Limb (tissue), 2 donors: ENCODE measurements around the gene AZU1.
"Not testable (repeated sequence)": the region's sequence is repeated elsewhere in the genome, so short reads cannot be mapped to it uniquely, and the experiment has no call there.

ENCODE experiments used
- DNase-seq, 2 donors: peaks; one replicate each; pipeline ENCODE4 v3.0.0-alpha.2; 2016; ENCODE audit errors: extremely low spot score in 2 of 2

Gene AZU1

DNA sequence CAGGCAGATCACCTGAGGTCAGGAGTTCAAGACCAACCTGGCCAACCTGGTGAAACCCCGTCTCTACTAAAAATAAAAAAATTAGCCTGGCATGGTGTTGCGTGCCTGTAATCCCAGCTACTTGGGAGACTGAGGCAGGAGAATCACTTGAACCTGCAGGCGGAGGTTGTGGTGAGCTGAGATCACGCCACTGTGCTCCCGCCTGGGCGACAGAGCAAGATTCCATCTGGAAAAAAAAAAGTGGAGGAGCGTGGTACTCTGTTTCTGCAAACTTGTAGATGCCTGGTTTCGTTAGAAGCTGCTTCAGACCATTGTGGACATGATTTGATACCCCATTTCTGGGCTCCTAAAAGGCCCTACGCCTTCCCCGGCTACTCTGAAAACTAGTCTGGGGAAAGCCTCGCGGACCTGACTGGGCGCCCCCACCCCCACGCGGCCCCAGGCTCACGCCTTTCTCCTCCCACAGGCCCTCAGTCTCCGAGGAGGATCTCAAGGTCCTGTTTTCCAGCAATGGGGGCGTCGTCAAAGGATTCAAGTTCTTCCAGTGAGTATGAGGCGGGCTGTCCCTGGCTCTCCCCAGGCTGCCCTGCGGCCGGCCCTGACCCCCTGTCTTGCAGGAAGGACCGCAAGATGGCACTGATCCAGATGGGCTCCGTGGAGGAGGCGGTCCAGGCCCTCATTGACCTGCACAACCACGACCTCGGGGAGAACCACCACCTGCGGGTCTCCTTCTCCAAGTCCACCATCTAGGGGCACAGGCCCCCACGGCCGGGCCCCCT lies 17.4 kb upstream of the AZU1 start:
- DNase-seq = peak in 1 of 2 donors; percentile 31

GRCh38 chr19:810883-811489 lies 16.7 kb upstream of the AZU1 start:
- DNase-seq = peak in 1 of 2 donors; percentile 32

DNA sequence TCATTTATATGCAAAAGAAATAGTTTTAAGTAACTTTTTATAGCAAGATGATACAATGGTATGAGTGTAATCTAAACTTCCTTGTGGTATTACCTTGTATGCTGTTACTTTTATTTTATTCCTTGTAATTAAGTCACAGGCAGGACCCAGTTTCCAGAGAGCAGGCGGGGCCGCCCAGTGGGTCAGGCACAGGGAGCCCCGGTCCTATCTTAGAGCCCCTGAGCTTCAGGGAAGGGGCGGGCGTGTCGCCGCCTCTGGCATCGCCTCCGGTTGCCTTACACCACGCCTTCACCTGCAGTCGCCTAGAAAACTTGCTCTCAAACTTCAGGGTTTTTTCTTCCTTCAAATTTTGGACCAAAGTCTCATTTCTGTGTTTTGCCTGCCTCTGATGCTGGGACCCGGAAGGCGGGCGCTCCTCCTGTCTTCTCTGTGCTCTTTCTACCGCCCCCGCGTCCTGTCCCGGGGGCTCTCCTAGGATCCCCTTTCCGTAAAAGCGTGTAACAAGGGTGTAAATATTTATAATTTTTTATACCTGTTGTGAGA lies 16.1 kb upstream of the AZU1 start:
- no peak for DNase-seq

- DNase-seq = peak in 1 of 2 donors; percentile 38
Measured at GRCh38 chr19:812049-812746, 15.4 kb upstream of the AZU1 start.

DNA sequence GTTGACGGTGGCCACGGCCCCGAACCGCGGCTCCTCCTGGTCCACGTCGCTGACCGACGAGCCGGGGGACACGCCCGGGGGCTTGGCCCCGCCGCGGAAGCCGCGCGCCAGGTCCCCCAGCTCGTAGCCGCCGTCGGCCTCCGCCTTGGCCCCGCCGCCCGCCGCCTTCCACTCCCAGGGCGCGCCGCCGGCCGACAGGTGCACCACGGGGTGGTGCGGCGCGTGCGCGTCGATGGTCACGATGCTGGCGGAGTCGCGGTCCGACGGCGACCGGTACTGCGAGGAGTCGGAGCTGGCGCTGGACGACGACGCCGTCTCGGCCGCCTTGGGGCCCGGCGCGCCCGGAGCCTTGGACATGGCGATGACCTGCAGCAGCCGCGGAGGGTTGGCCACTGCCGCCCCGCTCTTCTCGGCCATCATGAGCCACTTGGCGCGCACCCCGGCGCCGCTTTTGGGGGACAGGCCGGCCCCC lies 14.9 kb upstream of the AZU1 start:
- peak in 1 of 2 donors; percentile 30 for DNase-seq

DNA sequence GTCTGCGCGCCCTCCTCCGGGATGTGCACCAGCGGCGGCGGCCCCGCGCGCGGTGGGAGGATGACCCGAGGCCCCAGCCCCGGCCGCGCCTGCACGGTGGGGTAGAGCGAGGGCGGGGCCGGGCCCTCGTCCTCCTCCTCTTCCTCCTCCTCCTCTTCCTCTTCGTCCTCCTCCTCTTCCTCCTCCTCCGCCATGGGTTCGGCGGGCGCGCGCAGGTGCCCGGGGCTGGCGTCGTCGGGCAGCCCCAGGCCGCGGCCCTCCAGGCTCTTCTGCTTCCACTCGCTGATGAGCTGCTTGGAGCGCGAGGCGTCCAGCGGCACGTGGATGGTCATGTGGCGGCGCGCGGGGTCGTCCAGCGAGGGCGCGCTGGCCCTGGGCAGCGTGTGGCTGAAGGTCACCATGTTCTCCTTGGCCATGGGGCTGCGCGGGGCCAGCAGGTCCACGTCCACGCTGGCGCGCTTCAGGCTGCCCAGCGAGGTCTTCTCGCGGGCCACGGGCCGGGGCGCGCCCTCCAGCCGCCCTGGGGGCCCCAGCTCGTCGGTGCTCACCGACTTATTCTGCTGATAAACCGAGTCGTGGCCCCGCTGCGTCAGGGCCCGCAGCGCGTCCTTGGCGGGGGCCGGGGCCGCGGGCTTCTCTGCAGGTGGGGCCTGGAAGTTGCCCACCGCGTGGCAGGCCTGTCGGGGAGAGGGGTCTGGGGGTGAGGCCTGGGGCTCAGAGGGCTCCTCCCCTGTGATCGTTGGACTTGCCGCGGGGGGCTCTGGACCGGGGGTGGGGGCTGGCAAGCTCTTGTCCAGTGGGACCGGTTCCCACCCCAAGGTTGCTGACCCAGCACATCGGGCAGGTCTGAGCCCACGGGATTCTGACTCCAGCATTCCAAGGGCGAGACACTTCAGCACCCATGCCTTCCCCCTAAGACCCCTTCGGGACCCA lies 14.2 kb upstream of the AZU1 start:
- peak in 1 of 2 donors; percentile 31 for DNase-seq

DNA sequence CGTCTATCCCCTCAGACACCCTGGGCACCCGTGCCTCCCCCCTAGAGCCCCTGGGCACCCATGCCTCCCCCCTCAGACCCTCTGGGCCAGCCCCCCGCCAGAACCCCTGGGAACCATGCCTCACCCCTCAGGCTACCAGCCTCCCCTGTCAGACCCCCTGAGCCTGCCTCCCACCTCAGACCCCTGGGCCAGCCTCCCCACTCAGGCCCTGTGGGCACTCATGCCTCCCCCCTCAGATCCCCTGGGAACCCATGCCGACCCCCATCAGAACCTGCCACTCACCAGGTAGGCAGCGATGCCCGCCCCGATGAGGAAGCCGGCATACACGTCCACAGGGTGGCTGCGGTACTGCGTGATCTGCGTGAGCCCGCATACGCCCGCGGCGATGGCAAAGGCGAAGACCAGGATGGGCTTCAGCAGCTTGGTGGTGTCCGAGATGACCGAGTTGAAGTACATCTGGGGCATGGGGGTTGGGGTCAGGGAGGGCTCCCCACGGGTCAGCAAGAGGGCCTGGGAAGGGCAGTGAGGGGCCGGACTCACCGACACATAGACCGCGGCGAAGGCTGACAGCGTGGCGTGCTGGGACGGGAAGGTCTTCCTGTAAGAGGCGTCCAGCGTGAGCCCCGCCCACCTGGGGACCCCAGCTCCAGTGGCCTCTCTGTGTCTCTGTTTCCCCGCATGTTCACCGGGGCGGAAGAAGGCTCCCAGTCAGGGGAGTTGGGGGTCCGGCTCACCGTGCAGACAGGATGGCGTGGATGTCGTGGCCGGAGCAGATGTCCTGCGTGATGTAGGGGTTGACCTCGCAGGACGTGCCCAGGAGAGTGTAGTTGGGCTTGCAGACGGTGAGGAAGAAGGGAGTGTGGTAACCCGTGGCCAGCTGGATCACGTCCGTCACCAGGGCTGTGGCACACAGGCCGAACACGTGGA lies 13.2 kb upstream of the AZU1 start:
- peak in 1 of 2 donors; percentile 34 for DNase-seq

GRCh38 chr19:815079-815774 lies 12.4 kb upstream of the AZU1 start:
- DNase-seq = peak in 1 of 2 donors; percentile 30

- no peak for DNase-seq
Measured at GRCh38 chr19:815775-816499, 11.7 kb upstream of the AZU1 start.

- no peak for DNase-seq
Measured at GRCh38 chr19:816500-816857, 11.2 kb upstream of the AZU1 start.

DNA sequence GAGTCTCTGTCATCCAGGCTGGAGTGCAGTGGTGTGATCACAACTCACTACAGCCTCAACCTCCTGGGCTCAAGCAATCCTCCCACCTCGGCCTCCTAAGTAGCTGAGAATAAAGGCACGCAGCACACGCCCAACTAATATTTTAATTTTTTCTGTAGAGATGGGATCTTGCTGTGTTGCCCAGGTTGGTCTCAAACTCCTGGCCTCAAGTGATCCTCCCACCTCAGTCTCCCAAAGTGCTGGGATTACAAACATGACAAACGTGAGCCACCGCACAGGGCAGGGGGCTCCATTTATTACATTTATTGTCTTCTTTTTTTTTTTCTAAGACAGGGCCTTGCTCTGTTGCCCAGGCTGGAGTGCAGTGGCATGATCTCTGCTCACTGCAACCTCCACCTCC lies 7.4 kb upstream of the AZU1 start:
- DNase-seq = not testable (repeated sequence)

DNA sequence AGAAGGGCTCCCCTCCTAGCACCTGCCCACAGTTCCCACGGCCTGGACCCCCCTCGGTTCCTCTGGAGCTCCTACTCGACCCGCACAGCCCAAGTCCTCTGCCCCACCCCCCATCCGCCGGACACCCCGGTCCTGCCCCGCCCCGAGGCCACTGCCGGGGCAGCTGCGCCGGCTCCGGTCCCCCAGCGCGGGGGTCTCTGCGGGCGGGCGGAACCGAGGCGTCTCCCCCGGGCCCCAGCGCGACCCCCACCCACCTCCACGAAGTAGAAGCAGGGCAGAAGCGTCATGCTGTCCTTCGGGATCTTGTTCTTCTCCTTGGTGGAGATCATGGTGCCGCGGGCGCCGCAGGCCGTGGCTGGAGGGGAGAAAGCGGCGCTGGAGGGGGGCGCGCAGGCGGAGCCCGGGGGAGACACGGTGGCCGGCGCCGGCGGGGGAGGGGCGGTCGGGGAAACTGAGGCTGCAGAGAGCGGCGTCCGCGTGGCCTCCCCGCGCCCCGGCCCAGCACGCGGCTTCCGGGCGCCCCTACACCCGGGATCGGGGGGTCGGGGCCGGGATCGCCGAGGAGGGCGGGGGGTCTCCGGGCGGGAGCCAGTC lies 6.3 kb upstream of the AZU1 start:
- peak in 1 of 2 donors; percentile 57 for DNase-seq

GRCh38 chr19:821825-822503 lies 5.7 kb upstream of the AZU1 start, which contains the start of gene PLPPR3:
PLPPR3 (minus strand) TSS chr19:821955; CDS start chr19:821559, 396 bp downstream.
- DNase-seq = peak in 1 of 2 donors; percentile 86

DNA sequence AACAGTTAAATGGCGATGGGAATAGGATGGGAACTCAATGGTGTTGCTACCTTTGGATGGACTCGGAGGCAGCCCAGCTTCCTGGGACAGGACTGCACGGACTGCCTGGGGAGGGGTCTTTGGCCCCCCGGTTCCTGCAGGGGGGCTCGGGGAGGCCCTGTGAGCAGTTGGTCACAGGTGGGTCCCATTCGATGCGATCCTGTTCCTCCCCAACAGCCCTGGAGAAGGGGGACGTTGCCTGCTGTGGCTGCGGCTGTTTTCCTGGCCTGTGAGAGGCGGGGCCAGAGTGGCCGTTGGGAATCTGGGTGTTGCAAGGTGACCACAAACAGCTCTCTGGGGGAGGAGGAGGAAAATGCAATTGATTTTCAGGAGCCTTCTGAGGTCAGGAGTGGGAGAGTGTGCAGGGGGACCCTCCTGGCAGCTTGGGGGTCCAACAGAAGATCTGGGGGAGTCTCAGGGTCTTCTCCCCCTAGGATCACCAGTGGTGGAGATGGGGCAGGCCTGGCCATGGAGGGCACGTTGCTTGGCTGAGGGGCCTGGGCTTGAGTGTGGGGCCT lies 4.0 kb upstream of the AZU1 start:
- DNase-seq = peak in 1 of 2 donors; percentile 28

DNA sequence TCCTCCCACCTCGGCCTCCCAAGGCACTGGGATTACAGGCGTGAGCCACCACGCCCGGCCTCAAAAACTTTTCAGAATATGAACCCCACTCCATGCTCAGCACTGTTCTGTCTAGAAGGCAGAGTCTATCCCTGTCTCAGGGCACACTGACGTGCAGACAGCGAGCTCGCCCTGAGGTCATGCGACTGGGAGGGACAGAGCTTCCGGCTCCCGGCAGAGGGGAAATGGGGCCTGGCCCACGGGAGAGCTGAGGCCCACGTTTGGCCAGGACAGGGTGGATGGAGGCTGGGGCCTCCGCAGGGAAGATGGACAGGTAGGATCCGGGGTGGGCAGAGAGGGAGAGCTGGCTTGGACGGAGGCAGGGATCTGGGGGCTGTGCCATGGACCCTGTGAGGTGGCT lies 2.8 kb upstream of the AZU1 start:
- peak in 1 of 2 donors; percentile 29 for DNase-seq

DNA sequence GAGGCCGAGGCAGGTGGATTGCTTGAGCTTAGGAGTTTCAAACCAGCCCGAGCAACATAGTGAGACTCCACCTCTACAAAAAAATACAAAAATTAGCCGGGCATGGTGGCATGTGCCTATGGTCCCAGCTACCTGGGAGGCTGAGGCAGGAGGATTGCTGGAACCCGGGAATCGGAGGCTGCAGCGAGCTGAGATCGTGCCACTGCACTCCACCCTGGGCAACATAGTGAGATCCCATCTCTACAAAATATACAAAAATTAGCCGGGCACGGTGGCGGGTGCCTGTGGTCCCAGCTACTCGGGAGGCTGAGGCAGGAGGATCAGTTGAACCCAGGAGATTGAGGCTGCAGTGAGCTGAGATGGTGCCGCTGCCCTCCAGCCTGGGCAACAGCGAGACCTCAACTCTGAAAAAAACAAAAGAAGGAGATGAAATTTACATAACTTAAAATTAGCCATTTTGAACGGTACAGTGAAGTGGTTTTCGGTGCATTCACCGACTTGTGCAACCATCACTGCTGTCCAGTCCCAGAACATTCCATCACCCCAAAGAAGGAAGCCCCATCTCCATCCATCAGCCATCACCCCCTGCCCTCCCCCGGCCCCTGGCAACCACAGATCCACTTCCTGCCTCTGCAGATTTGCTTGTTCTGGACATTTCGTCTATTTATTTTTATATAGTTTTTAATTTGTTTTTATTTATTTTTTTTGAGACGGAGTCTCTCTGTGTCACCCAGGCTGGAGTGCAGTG lies 1.6 kb upstream of the AZU1 start:
- DNase-seq = no peak
